ENCODE measurements around the gene KRT33A. TPM values are rescaled to one million over a fixed set of nuclear protein-coding genes. Genes with fewer than 3 reads are reported as not detected.
"Not testable (repeated sequence)": the region's sequence is repeated elsewhere in the genome, so short reads cannot be mapped to it uniquely, and the experiment has no call there.

Gene KRT33A
- total RNA-seq (1 to 10 TPM in 1 of 2 donors, under 1 TPM in 1; 0.50 to 3.1 TPM), polyA plus RNA-seq (ENCODE audit: insufficient read depth, low read depth, low replicate concordance) (2.3 TPM)
- long read RNA-seq, donor 1, result 0 reads
- long read RNA-seq, donor 2, result 0 reads

- H3K4me1 ChIP-seq; intact Hi-C loops (cut with DNase I; ENCODE audit: low total_unique reads); H3K27ac ChIP-seq; H3K27me3 ChIP-seq; DNase-seq; H3K4me3 ChIP-seq; H3K9me3 ChIP-seq; H3K36me3 ChIP-seq (ENCODE audit: low read depth, missing control alignments): not testable (repeated sequence)
- 89 to 92% methylated on average over 15 to 16 of the region's 16 CpGs for WGBS, 2 donors
These were observed at the start of gene KRT33A for GRCh38 chr17:41350381-41350878. KRT33A (minus strand) TSS chr17:41350828; CDS start chr17:41350767, 61 bp downstream.

DNA sequence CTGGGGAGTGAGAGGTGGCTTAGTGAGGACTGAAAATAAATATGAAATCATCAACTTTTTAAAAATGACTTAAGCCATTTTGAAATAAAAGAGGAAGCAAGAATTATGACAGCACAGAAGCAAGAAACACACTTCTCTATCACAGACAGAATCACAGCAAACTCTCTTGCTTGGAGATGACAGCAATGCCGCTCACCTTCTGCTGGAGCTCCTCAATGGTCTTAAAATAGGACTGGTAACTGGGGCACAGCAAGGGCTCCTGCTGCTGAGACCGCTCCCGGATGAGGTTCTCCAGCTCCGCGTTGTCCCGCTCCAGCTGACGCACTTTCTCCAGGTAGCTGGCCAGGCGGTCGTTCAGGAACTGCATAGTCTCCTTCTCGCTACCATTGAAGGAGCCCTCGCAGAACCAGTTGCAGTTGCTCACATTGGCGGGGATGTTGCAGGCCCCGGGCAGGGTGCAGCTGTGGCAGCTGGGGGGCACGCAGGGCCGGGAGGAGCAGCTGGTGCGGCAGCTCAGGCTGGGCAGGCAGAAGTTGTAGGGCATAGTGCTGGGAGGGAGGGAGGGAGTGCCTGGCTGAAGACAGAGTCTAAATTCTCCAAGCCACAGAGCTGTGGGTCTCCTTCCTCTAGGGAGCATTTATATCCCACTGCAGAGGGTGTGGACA lies 46.5 kb upstream of the KRT33A start, which contains the start of gene KRT31:
Gene KRT31, minus strand, starts transcription at position 613 of the 665 bp plus-strand sequence. Its CDS starts 69 bp downstream, at position 544.
- 79 to 91% methylated on average over 7 to 16 of the region's 16 CpGs for WGBS, 2 donors
- peaks cover 9% of the 10 kb centered on the region for H3K4me1 ChIP-seq
- H3K9me3 ChIP-seq, result no peaks in the 10 kb centered on the region
- no peaks in the 10 kb centered on the region for H3K36me3 ChIP-seq (ENCODE audit: low read depth, missing control alignments)
- H3K4me3 ChIP-seq, result no peak within 1 kb of the TSS
- TF ChIP-seq, protein P1, sequence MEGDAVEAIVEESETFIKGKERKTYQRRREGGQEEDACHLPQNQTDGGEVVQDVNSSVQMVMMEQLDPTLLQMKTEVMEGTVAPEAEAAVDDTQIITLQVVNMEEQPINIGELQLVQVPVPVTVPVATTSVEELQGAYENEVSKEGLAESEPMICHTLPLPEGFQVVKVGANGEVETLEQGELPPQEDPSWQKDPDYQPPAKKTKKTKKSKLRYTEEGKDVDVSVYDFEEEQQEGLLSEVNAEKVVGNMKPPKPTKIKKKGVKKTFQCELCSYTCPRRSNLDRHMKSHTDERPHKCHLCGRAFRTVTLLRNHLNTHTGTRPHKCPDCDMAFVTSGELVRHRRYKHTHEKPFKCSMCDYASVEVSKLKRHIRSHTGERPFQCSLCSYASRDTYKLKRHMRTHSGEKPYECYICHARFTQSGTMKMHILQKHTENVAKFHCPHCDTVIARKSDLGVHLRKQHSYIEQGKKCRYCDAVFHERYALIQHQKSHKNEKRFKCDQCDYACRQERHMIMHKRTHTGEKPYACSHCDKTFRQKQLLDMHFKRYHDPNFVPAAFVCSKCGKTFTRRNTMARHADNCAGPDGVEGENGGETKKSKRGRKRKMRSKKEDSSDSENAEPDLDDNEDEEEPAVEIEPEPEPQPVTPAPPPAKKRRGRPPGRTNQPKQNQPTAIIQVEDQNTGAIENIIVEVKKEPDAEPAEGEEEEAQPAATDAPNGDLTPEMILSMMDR (IDR thresholded peaks at IDR 0.05), result no peak
- no peak for TF ChIP-seq POLR2A (IDR thresholded peaks at IDR 0.05)
- H3K27me3 ChIP-seq, result no peaks in the 10 kb centered on the region
- no peak for DNase-seq
- intact Hi-C loops (cut with DNase I; ENCODE audit: low total_unique reads), result no loop called here
- no peak within 1 kb of the TSS for H3K27ac ChIP-seq

- 78 to 97% methylated on average over 7 of the region's 7 CpGs for WGBS, 2 donors
- Histone ChIP-seq H3K4me3 (no peak overlapping the region), H3K4me1 (peaks cover 9% of the 10 kb centered on the region), H3K9me3 (no peaks in the 10 kb centered on the region), H3K27ac (no peak overlapping the region), H3K36me3 (ENCODE audit: low read depth, missing control alignments) (no peaks in the 10 kb centered on the region), H3K27me3 (no peaks in the 10 kb centered on the region)
- intact Hi-C loops (cut with DNase I; ENCODE audit: low total_unique reads), result no loop called here
- TF ChIP-seq POLR2A (IDR thresholded peaks at IDR 0.05), result no peak
- TF ChIP-seq, protein P1 (IDR thresholded peaks at IDR 0.05), result no peak
- no peak for DNase-seq
These were observed 45.7 kb upstream of the KRT33A start for GRCh38 chr17:41396340-41396739.

- no peak for DNase-seq
- intact Hi-C loops (cut with DNase I; ENCODE audit: low total_unique reads), result no loop called here
These were observed 45.0 kb upstream of the KRT33A start for GRCh38 chr17:41395611-41396010.

DNA sequence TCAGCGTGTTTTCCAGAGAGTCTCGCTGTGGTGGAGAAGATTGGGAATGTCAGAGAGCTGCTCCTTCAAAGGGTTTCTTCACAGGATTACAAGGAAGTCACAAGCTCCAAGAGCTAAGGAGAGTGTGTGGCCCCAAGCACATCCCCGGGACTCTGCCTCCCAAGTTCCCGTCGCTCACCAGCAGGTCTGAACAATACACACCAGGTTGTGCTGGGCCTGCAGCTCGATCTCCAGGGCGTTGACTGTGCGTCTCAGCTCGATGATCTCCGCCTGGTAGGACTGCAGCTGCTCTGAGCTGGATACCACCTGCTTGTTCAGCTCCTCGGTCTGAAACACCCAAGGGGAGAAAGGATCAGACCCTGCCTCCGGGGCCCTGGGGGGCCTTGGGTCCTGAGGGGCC lies 44.4 kb upstream of the KRT33A start:
- H3K36me3 ChIP-seq (ENCODE audit: low read depth, missing control alignments); H3K27me3 ChIP-seq; intact Hi-C loops (cut with DNase I; ENCODE audit: low total_unique reads); H3K4me1 ChIP-seq; H3K27ac ChIP-seq; DNase-seq; H3K9me3 ChIP-seq; H3K4me3 ChIP-seq: not testable (repeated sequence)
- 92 to 93% methylated on average over 6 to 12 of the region's 12 CpGs for WGBS, 2 donors

More at GRCh38 chr17:41395611-41396010, 45.0 kb upstream of the KRT33A start:
- WGBS, 2 donors, result 100% methylated on average over 1 of the region's 1 CpG
- Histone ChIP-seq H3K4me1 (peaks cover 9% of the 10 kb centered on the region), H3K27me3 (no peaks in the 10 kb centered on the region), H3K27ac (no peak overlapping the region), H3K9me3 (no peaks in the 10 kb centered on the region), H3K36me3 (ENCODE audit: low read depth, missing control alignments) (no peaks in the 10 kb centered on the region), H3K4me3 (no peak overlapping the region)
- TF ChIP-seq, protein P1 (IDR thresholded peaks at IDR 0.05), result no peak
- TF ChIP-seq POLR2A (IDR thresholded peaks at IDR 0.05), result no peak
